GM12891 (cell line): ENCODE measurements around the gene CSNK2A1.

Experiments used
- POLR2A ChIP-seq: IDR thresholded peaks from 2 replicates; pipeline ENCODE4 v1.6.1; 2011; ENCODE audit warnings: low read depth, low read length, control low read depth
- POLR2AphosphoS5 ChIP-seq: IDR thresholded peaks from 2 replicates; pipeline ENCODE4 v1.6.1; 2011; ENCODE audit warnings: low read depth, low read length, control low read depth
- TAF1 ChIP-seq: IDR thresholded peaks from 2 replicates; pipeline ENCODE4 v1.6.1; 2011; ENCODE audit warnings: low read depth, low read length, control low read depth

GRCh38 chr20:573414-574296 lies 30.1 kb upstream of the CSNK2A1 start:
- TF ChIP-seq POLR2AphosphoS5: no peak
- no peak for TF ChIP-seq POLR2A
- no peak for TF ChIP-seq TAF1
